Tracheal epithelial cell (primary cell): ENCODE measurements around the gene TRIM17. TPM values are rescaled to one million over a fixed set of nuclear protein-coding genes. Genes with fewer than 3 reads are reported as not detected.

Source experiments
- total RNA-seq: library from RNA; depleted of rRNA; stranded (reverse); fragments of >200 nt; gene quantifications from 2 replicates; pipeline ENCODE4 v1.2.1, GENCODE V29; 2014

The TRIM17 gene
- total RNA-seq = 2.2 and 2.6 TPM in 2 replicates

GRCh38 chr1:228416217-228416933 lies at the start of gene TRIM17:
TRIM17 (minus strand) TSS chr1:228416861; CDS start chr1:228415072, 1,789 bp downstream.

Other genes with a start within 250 kb of the TRIM17 start
- gene OBSCN, start 208.8 kb downstream of the TRIM17 start, total RNA-seq = 5.3 and 15.7 TPM in 2 replicates
- 27.2 and 31.5 TPM in 2 replicates for gene TRIM11, start 10.0 kb downstream of the TRIM17 start, total RNA-seq
- 121 and 188 TPM in 2 replicates for gene RNF187, start 70.5 kb upstream of the TRIM17 start, total RNA-seq